Measurements from ENCODE around the gene ACSS1. TPM values are rescaled to one million over a fixed set of nuclear protein-coding genes. Genes with fewer than 3 reads are reported as not detected.

Gene ACSS1
- total RNA-seq, 1 experiment from 2014 or later, result 0.61 TPM

DNA sequence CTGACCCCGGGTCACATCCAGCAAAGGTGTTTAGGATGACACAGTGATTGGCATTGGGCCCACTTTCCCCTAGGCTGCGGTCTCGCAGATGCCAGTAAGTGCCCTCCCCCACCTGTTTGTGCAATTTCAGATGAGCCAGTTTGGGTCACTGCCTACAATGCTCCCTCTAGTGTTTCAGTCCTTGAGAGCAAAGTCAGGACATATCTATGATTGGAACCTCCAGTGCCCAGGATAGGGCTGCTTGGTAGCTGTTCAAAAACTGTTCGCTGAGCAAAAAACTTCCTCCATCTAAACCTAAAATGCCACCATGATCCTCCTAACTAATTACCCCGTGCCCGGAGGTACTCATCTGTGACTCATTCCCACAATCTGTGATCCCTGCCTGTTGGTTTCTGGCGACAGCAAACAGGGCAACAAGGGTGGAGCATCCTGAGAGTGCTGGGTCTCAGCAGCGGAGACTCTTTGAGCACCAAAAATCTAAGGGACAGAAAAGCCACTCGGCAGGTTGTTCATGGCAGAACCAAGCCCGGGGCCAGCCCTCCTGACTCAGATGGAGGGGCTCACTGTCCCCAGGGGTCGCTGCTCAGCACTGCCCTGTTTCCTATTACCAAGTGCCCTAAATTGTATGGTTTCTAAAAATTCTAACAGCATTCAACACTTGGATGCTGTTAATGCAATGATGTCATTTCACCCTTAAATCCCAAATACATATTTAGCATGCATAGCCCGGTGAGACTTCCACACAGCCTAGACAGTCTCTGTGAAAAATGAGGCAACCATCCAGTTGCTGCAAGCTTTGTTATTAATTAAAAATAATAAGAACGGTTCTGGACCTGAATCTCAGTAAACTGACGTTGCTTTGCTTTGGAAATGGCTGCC is 19.0 kb upstream of the ACSS1 start:
- H3K4me1 ChIP-seq (ENCODE audit: insufficient read depth, low read length), result no peaks in the 10 kb centered on the region
- peaks cover 4 to 9% of the 10 kb centered on the region in 2 experiments for H3K4me1 Mint-ChIP-seq
- peak overlapping the region; percentile 19 for H3K4me2 ChIP-seq (ENCODE audit: insufficient read depth, insufficient read length, low read length)
- H2BK15ac ChIP-seq (ENCODE audit: low read depth, low read length), result no peak overlapping the region
- no peak overlapping the region for H3K27ac Mint-ChIP-seq
- H3T11ph ChIP-seq (ENCODE audit: low read length), result no peak overlapping the region
- H2BK20ac ChIP-seq (ENCODE audit: low read depth, low read length, poor library complexity, severe bottlenecking), result no peak overlapping the region
- peak; percentile 36 for DNase-seq
- no peak overlapping the region for H2BK5ac ChIP-seq (ENCODE audit: insufficient read length, low read length)
- no peak overlapping the region for H3K27ac ChIP-seq (ENCODE audit: insufficient read length, low read depth, low read length)
- no peaks in the 10 kb centered on the region for H3K36me3 Mint-ChIP-seq (ENCODE audit: insufficient read depth in 1 of 3, low read depth in 3 of 3)
- no CpG with 5 or more reads among the region's 14 CpGs for WGBS (ENCODE audit: extremely low coverage, insufficient read length, low lambda C conversion rate)
- H3K4me3 Mint-ChIP-seq, result peak overlapping the region; percentile 15 to 60; a peak in 3 of 5 replicates
- no peak overlapping the region for H3K18ac ChIP-seq (ENCODE audit: insufficient read length, low read depth, low read length)
- H4K91ac ChIP-seq (ENCODE audit: insufficient read length, low read depth, low read length), result no peak overlapping the region
- no peak overlapping the region for H2AK5ac ChIP-seq (ENCODE audit: insufficient read length, low read length)
- H4K20me1 ChIP-seq (ENCODE audit: control insufficient read depth, insufficient read depth, insufficient read length), result no peaks in the 10 kb centered on the region
- no peak overlapping the region for H3K9ac ChIP-seq (ENCODE audit: extremely low read depth, insufficient read length, low read length)
- no peaks in the 10 kb centered on the region for H3K79me2 ChIP-seq (ENCODE audit: insufficient read depth, low read length)
- no peak overlapping the region for H3K56ac ChIP-seq (ENCODE audit: insufficient read length, low read depth, low read length)
- TF ChIP-seq, protein P1, sequence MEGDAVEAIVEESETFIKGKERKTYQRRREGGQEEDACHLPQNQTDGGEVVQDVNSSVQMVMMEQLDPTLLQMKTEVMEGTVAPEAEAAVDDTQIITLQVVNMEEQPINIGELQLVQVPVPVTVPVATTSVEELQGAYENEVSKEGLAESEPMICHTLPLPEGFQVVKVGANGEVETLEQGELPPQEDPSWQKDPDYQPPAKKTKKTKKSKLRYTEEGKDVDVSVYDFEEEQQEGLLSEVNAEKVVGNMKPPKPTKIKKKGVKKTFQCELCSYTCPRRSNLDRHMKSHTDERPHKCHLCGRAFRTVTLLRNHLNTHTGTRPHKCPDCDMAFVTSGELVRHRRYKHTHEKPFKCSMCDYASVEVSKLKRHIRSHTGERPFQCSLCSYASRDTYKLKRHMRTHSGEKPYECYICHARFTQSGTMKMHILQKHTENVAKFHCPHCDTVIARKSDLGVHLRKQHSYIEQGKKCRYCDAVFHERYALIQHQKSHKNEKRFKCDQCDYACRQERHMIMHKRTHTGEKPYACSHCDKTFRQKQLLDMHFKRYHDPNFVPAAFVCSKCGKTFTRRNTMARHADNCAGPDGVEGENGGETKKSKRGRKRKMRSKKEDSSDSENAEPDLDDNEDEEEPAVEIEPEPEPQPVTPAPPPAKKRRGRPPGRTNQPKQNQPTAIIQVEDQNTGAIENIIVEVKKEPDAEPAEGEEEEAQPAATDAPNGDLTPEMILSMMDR (conservative IDR thresholded peaks at IDR 0.05), result peak; percentile 32; the same call in 1 of the 3 replicates
- H4K5ac ChIP-seq (ENCODE audit: insufficient read length, low read depth, low read length), result no peak overlapping the region
- no peak overlapping the region for H2AFZ ChIP-seq (ENCODE audit: low read length)
- H3K4ac ChIP-seq (ENCODE audit: low read depth, low read length), result no peak overlapping the region
- no peak overlapping the region for H4K8ac ChIP-seq (replicated peaks; ENCODE audit: insufficient read length, low read depth, low read length)
- peaks cover 92% of the 10 kb centered on the region for H3K27me3 Mint-ChIP-seq (ENCODE audit: low read depth)
- no peak overlapping the region for H2BK120ac ChIP-seq (ENCODE audit: low read depth, low read length, poor library complexity, severe bottlenecking)
- H3K9me3 ChIP-seq (ENCODE audit: control insufficient read depth, low read depth, low read length), result no peaks in the 10 kb centered on the region
- H2BK12ac ChIP-seq (ENCODE audit: insufficient read length, low read depth, low read length), result no peak overlapping the region
- H3K27me3 ChIP-seq (ENCODE audit: insufficient read depth, low read length), result peaks cover 27% of the 10 kb centered on the region; the same call in 1 of the 2 replicates
- no peaks in the 10 kb centered on the region; a peak in 1 of 5 replicates for H3K9me3 Mint-ChIP-seq
- no peak overlapping the region for H3K14ac ChIP-seq (ENCODE audit: insufficient read depth, low read length)
- peaks cover 5% of the 10 kb centered on the region for H3K23me2 ChIP-seq (ENCODE audit: insufficient read length, low read depth, low read length, poor library complexity, severe bottlenecking)
- no peak overlapping the region for H3K23ac ChIP-seq (ENCODE audit: insufficient read length, low read depth, low read length)
- no peaks in the 10 kb centered on the region for H3K79me1 ChIP-seq (ENCODE audit: insufficient read depth, low read depth, low read length, poor library complexity, severe bottlenecking)

Measured in H9 (cell line).